IPS-NIHi7 (cell line): ENCODE measurements around the gene UMOD.

Source experiments
- DNase-seq: peaks from one replicate; pipeline ENCODE4 v3.0.0; 2012; ENCODE audit warnings: mixed read lengths; ENCODE audit errors: extremely low spot score

The UMOD gene

GRCh38 chr16:20364051-20364450, 11.5 kb upstream of the UMOD start:
- no peak for DNase-seq

- DNase-seq, result no peak
These were observed 10.7 kb upstream of the UMOD start for GRCh38 chr16:20363191-20363590.

- DNase-seq, result peak; percentile 71
These were observed 7.5 kb upstream of the UMOD start for GRCh38 chr16:20359997-20360396.

- DNase-seq, result no peak
These were observed 2.7 kb upstream of the UMOD start for GRCh38 chr16:20355114-20355782.

GRCh38 chr16:20353379-20353778, 864 bp upstream of the UMOD start:
- DNase-seq, result no peak

GRCh38 chr16:20349615-20350014, 2.9 kb downstream of the UMOD start:
- DNase-seq, result peak; percentile 30

GRCh38 chr16:20348365-20349185, 3.9 kb downstream of the UMOD start:
- peak; percentile 78 for DNase-seq

GRCh38 chr16:20347666-20348364, 4.7 kb downstream of the UMOD start:
- DNase-seq, result no peak

- no peak for DNase-seq
These were observed 7.9 kb downstream of the UMOD start for GRCh38 chr16:20344611-20345010.

- DNase-seq, result no peak
These were observed 12.8 kb downstream of the UMOD start for GRCh38 chr16:20339744-20340143.

GRCh38 chr16:20336955-20337354, 15.6 kb downstream of the UMOD start:
- no peak for DNase-seq

GRCh38 chr16:20334396-20334795, 18.1 kb downstream of the UMOD start:
- no peak for DNase-seq

GRCh38 chr16:20333120-20333519, 19.4 kb downstream of the UMOD start:
- DNase-seq, result no peak

GRCh38 chr16:20332411-20332810, 20.1 kb downstream of the UMOD start:
- DNase-seq, result no peak

GRCh38 chr16:20331635-20332034, 20.9 kb downstream of the UMOD start:
- DNase-seq, result no peak

GRCh38 chr16:20329392-20330138, 22.9 kb downstream of the UMOD start:
- DNase-seq, result no peak

- no peak for DNase-seq
These were observed 25.0 kb downstream of the UMOD start, which contains the start of gene GP2 for GRCh38 chr16:20327444-20328041. GP2 (minus strand) TSS chr16:20327513; CDS start chr16:20326431, 1,082 bp downstream.

GRCh38 chr16:20326321-20326720, 26.2 kb downstream of the UMOD start:
- no peak for DNase-seq

- no peak for DNase-seq
These were observed 27.5 kb downstream of the UMOD start for GRCh38 chr16:20325005-20325404.

- DNase-seq, result no peak
These were observed 28.9 kb downstream of the UMOD start for GRCh38 chr16:20323591-20324117.

- DNase-seq, result no peak
These were observed 29.8 kb downstream of the UMOD start for GRCh38 chr16:20322696-20323095.
